Stromal cell of bone marrow (primary cell): ENCODE results near the gene LZTFL1.

ENCODE experiments used
- DNase-seq: peaks from one replicate; pipeline ENCODE4 v3.0.0-alpha.2; 2012; ENCODE audit warnings: low read depth

LZTFL1 gene

DNA sequence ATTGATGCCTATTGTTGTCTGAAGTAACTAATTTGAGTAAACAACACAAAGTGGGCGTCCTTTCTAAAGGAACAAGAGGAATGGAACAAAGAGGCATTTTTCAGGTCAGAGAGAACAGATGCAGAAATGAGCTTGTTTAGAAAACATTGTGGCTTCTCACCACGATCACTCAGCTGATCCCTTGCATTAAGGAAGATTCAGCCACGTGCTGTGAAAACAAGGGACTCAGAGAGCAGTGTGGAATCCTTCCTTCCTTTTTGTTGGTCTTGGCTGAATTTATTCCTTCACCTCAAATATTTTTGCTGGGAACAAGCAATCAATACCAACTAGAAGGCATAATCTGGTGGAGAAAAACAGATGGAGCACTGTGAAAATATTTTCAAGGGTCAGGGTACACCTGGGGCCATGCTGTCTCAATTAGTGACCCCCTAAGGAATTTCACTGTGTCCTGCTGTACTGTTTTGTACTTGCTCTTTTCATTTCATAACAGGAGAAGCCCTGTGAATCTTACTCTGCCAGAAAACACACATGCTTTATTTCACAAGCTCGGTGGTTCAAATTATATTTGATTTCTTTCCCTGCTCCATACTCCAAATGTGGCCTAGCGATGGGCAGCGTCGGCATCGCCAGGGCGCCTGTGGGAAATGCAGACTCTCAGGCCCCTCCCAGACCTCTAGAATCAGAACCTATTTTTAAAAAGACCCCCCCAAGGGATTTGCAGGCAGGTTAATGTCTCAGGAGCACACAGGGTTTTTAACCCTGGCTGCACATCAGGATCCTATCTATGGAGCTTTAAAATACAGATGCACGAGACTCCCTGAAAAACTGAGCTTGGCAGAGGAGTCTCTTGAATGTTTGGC lies 34.0 kb downstream of the LZTFL1 start:
- no peak for DNase-seq

DNA sequence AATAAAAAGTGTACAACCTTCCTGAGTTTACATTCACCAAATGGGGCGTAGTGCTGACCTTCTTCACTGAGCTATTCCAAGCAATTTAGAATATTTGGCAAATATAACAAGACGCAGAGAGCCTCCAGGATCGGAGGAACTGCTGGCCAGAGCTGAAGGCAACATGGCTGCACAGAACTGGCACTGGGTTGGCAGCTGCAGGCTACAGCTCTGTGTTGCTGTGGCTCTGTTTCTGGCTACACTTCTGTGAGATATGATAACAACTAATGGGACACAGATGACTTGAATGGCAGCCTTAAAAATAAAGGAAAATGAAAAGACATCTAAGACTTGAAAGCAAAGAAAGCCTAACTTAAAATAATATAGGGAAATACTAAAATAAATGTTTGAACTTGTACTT lies 34.8 kb downstream of the LZTFL1 start:
- DNase-seq: no peak

DNA sequence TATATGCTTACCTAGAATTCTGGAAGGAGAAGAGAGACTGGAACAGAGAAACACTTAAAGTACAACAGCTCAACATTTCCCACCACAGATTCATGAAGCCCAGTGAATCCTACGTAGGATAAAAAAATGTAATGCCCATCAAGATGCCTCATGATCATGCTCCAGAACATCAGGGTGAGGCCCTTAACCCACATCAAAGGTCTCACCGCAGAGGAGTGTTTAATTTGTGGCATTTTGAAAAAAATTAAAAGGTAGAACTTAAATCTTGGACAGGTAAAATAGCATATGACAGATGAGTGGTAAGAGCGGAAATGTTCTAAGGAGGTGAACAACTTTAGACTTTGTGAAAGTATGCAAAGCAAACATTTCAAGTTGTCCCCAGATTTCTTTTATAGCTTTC lies 35.8 kb downstream of the LZTFL1 start:
- DNase-seq: no peak

DNA sequence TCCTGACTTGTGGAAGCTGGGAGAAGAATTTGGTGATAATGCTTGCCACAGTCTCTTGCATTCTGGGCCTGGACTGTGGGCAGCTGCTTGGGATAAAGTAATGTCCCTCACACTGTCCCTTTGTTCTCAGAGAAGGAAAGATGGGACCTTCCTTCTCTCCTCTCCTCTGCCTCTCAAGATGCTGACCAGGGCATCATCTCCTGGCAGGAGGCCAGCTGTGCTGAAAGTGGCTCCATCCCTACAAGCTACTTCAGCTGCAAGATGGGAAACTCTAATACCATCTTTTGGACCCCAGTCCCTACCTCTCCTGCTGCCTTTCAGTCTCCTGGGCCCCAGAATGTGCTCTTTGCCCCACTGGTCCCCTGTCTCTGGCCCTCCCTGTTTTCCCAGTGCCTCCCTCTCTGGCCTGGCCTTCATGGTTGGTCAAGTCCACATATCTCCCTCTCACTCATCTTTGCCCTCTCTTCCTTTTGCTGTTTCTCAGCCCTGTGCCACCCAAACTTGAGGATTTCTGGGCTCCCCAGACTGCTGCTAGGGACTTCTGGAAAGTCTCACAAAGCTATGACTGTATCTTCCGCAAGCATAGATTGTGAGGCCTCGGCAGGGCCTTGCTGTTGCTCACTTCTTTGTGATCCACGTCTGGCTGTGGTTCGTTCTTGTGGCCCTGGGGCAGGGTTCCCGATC lies 38.5 kb downstream of the LZTFL1 start:
- DNase-seq: no peak

DNA sequence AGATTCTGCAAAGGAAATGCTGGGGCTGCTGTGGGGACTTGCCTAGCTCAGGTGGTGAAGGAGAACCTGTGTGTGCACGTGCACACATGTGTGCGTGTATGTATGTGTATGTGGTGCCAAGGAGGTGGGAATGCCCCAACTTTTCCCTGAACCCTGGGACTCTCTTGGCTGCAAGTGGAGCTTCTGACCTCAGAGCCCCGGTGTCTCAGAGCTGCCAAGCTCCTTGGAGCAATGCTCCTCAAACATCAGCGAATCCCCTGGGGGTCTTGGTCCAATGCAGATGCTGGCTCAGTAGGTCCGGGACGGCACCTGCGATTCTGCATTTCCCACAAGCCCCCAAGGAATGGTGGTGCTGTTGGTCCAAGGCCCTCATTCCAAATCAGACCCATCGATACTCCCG lies 39.8 kb downstream of the LZTFL1 start:
- no peak for DNase-seq

DNA sequence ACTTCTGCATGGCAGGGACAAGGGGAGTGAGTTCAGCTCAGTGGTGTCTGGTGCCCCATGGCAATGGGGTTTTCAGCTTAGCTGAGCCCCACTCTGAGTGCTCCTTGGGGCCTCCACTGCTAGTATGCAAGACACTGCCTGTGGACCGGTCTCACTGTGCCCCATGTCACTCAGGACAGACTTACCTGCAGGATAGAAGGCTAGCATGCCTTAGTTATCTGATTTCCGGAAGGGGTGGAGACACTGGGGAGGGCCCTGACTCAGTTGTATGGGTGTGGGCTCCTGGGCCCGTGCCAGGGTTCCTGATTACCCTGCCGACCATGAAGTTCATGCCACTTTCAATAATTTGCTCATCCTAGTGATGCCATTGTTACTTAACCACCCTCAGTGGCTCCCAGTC lies 41.3 kb downstream of the LZTFL1 start:
- no peak for DNase-seq

DNA sequence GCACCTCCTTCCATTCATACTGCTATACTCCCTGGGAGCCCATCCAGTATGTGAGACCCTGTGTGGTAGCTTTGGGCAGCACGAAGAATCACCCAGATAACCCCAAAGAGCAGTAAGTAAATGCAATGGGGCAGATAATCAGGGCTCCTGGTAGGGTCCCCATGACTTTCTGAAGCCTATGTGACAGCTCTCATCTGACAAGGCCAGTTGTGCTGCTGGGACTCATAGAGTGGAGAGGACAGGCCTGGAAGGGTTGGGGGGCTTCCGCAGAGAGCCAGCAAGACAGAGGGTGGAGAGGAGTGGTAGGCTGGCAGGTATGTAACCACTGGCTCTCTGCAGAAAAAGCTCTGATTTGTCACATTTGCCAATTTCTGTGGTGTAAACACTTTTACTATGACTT lies 42.3 kb downstream of the LZTFL1 start:
- no peak for DNase-seq

DNA sequence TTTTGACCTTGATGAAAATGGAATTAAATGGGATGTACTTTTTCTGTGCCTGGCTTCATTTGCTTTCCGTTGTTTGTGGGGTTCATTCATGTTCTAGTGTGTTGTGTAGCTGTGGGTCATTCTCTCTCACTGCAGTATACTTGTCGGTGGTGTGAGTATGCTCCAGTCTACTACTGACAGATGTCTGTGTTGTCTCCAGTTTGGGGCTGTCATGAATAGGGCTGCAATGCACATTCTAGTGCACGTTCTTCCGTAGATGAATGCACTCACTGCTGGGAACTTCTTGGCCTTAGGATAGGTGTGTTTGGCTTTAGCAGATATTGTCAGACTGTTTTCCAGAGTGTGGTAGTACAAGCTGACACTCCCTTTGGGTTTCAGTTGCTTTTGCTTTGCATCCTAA lies 43.9 kb downstream of the LZTFL1 start:
- no peak for DNase-seq

DNA sequence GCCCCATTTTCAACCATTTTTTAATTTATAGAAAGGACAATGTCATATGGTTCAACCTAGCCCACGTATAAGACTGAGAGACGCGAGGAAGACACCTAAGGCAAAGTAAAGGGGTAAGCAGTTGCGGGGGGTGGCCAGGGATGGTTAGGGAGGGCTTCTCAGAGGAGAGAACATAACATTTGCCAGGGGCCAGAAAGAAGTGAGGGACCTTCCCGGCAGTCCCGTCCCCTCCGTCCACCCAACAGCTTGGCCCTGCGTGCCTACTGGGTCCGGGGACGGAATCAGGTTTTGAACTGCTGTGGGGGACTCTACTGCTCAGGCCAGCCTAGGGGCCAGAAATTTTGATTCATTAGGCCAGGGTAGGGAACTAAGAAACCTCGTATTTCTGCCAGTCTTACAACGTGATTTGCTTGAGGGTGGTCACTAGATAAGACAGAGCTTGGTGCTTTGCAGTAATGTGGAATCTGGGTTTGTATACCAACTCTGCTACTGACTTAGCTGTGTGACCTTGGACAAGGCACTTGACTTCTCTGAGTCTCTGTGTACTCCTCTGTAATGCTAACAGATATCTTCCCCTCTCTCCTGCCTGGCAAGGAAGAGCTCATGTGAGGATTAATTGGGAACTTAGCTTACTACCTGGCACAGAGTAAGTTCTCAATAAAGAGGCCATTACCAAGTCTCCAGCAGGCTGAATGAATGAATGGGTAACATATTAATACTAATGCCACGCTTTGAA lies 44.8 kb downstream of the LZTFL1 start:
- no peak for DNase-seq

DNA sequence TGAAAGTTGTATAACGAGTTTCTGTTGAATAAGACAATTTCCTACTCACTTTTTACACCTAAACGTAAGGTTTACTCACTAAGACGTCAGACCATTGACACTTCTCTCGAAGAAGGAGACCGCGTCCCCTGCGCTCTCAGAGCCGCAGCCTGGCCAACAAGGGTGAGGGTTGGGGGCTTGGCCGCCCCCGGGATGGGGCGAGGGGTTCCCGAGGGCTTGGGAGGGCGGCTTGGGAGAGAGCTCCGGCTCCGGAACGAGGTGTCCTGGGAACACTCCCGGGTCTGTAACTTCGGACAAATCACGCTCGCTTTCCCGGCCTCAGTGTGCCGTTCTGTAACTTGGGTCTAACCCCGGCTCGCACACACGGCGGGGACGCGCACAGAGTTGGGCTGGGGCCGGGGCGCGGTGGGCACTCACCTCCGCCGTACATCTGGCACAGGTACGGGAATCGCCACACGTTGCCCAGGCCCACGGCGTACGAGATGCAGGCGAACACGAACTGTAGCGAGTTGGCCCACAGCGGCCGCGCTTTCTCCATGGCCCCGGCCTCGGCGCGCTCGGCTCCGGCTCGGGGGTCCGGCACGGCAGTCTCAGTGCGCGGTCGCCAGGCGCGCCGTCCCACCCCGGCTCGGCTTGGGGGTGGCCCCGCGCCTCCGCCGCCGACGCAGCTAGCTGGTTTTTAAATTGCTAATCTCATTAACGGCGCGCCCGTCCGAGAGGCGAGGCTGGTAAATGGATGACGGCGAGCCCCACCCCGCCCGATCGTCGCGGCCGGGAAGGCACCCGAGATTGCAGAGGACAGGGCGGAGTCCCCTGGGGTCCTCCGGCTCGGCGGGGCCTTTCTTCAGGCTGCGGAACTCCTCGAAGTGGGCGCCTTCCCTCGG lies 45.8 kb downstream of the LZTFL1 start, which contains the start of gene SLC6A20:
Gene SLC6A20, minus strand, starts transcription at position 655 of the 884 bp plus-strand sequence. Its CDS starts 117 bp downstream, at position 538.
- no peak for DNase-seq

DNA sequence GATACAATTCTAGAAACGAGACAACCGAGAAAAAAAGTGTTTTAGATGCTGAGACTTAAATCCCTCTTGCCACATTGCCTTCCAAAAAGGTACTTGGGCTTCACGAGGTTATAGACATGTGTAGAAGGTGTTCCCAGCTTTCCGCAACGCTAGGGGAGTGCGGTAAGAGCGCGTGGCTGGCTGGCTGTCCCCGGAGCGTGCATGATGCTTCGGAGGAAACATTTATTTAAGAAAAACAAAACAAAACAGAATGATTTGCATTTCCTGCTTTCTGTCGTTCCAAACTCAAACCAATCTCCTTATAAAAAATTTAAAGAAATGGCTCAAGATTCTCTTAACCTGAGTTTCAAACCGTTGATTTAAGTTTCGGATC lies 46.4 kb downstream of the LZTFL1 start:
- no peak for DNase-seq

DNA sequence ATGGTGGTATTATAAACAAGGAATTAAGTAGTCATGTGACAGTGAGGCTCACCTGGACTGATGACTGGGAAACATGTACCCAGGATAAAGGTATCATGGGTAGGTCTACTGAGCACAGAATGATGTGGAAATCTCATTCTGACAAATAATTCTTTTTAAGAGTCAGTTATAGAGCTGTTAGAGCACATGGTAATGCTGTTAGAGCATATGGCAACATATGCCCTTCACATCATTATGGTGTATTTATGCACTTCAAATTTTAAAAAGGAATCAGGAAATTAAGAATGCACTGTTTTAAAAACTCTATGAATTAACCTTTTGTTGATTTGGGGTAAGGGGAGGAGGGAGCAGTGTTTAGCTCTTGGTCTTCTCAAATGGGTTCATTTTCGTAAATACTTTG lies 47.3 kb downstream of the LZTFL1 start:
- DNase-seq: no peak

DNA sequence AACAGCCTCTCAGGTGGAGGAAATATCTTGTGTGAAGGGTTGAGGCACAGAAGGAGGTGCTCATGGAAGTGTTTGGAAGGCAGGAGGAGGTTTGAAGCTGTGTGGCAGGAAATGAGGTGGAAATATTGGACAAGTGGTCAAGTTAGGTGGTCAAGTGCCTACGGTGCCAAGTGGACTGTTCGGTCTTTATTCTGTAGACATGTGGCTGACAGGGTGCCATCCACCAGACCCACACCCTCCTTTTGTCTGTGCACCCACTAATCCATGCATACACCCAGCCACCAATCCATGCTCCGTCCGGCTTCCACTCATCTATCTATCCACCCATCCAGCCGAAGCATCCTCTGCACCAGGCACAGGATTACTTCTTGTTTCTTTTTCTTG lies 47.8 kb downstream of the LZTFL1 start:
- DNase-seq: no peak

DNA sequence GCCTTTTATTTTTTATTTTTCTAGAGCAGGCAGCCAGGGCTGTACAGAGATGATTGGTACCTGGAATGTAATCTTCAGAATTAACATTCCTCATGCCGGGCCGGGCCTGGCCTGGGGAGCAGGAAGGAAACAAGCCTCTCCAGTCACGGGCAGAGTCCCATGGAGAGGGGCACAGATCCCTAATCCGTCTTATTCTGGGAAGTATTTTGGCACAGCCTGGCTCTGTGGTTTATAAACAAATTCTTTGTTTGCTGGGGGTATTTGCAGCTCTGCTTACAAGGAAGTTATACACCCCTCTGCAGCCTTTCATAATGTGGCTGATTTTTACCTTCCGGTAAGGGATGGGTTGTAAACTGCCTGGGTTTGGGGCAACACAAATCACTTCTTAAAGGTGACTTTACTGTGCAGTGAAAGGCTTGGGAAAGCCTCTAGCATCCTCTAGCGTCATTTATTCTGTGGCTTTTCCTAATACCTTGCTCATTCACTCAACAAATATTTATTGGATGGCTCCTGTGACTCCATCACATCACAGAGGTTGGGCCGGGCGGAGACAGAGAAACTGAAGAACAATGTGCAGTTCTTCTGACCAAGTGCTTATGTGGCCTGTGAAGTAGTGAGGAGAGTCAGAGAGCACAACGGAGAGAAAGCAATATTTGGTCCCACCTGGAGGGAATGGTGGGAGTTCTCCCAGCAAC lies 48.3 kb downstream of the LZTFL1 start:
- DNase-seq: no peak

DNA sequence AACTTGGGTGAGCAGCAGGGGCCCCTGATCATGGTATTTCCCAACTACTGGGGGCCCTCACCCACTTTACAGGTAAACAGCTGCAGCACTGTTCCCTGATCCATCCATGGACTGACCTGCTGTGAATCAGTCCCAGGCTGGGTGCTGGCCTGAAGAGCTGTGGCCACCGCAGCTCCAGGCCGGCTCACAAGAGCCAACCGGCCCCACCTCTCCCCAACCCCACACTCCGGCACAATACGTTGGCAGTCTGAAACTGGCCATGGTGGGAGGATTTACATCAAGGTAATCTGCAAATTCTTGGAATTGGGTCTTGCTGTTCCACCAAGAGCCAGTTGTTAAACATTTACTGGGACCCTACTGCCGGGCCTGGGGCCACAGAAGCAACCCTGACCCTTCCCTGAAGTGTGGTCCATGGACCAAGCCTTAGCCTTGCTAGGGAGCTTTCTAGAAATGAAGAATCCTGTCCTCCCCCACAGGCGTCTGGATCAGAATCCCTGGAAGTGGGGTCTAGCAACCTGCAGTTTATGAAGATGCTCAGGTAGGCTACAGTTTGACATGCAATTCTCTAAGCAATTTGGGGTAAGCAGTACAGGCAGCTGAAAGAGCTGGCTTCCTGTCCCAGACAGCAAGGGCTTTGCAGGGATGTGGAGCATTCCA lies 49.3 kb downstream of the LZTFL1 start:
- no peak for DNase-seq

DNA sequence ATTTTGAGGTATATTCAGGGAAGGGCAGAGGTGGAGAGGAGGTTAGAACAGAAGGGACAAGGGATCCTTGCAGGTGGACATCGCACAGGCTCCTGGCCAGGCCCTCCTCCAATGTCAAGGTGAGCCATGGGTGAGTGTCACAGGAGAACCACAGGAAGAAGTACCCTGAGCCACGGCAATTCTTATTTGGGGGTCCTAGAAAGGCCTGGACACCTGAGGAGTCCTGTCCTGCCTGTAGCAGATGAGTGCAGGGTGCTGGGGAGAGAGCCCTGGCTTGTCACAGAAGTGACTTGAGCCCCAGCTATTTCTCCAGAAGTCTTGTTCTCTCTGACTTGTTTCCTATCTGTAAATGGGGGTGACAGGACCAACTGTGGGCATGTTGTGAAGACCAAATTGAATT lies 49.9 kb downstream of the LZTFL1 start:
- no peak for DNase-seq

DNA sequence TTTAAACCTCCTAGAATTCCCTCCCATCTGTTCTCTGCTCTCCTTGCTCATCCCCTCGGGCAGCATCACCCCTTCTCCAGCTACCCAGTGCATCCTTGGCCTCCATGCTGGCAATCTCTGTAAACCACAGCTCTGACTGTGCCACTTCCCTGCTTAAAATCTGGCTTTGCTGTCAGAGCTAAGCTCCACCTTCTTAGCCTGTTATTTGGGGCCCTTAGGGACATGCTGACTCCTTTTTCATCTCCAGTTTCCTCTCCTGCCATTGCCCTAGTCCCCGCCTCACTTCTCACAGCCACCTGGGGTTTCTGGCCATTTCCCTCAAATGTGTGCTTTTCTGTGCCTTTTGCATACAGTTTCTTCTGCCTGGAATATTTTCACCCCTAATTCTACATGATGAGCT lies 51.3 kb downstream of the LZTFL1 start:
- DNase-seq: peak; percentile 8

DNA sequence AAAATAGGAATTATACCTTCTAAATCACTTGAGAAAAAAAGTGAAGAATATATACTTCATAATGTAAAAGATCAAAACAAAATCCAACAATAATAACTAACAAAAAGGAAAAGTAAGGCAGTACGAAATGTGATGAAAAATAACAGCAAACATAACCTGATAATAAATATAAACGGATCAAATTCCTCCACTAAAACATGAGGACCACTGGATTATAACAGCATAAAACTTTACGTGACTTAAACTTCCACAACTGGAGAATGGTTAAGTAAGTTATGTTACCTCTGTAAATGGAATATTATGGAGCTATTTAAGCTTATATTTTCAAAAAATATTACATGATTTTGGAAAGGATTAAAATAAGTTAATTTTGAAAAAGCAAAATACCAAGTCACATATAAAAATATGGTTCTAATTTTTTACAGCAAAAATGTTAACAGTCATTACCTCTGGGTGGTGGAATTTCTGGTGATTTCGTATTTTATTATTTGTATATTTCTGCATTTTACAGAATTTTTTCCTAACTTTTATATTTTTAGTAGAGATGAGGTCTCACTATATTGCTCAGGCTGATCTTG lies 52.6 kb downstream of the LZTFL1 start:
- DNase-seq: no peak

DNA sequence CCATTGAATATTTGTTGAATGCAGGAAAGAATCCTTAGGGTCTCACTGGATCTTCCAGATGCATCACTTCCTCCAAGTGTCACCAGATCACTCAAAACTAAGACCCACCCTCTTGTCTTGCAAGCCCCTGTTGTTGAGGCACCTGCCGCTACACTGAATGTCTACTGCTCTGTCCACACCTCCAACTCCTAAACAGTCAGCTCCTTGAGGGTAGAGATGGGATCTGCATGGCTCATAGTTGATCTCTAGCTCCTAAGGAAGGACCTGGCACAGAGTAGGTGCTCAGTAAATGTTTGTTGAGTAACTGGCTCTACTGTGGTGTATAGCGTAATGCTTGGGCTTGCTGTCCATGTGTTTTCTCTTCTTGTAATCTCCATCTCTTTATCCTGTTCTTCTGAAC lies 54.4 kb downstream of the LZTFL1 start:
- DNase-seq: no peak

DNA sequence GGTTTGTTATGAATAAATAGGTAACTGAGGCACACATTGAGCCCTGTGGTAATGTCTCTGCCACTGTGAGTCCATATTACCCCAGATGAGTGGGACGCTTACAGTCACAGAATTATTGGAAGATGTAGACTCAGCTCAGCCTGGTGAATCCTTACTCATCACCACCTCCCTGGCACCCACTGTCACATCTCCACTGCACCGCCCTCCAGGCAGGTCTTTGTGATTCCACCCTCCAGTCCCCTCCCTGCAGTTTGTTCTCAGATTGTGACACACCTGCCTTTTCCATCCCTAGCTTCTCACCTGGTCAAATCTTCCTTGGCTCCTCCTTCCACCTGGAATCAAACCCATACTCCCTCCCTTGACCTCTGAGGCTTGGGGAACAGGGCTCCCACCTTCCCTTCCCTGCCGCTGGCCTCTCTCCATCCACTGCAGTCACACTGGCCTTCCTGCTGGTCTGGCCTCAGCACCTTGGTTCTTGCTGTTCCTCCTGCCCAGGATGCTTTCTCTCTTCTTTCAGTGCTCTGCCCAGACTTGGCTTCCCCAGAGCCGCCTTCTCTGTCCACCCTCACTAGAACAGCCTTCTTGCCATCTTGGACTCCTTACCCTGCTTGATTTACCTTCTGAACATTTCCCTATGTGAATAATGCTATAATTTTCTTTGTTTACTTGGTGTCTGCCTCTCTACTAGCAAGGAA lies 55.0 kb downstream of the LZTFL1 start:
- DNase-seq: no peak
